GM19193 (cell line): ENCODE results near the gene MALSU1.

Experiments used
- POLR2A ChIP-seq: IDR thresholded peaks from 4 replicates; pipeline ENCODE4 v1.6.1; 2011; ENCODE audit not compliant: insufficient read depth, insufficient read length; ENCODE audit errors: extremely low read depth

The MALSU1 gene

DNA sequence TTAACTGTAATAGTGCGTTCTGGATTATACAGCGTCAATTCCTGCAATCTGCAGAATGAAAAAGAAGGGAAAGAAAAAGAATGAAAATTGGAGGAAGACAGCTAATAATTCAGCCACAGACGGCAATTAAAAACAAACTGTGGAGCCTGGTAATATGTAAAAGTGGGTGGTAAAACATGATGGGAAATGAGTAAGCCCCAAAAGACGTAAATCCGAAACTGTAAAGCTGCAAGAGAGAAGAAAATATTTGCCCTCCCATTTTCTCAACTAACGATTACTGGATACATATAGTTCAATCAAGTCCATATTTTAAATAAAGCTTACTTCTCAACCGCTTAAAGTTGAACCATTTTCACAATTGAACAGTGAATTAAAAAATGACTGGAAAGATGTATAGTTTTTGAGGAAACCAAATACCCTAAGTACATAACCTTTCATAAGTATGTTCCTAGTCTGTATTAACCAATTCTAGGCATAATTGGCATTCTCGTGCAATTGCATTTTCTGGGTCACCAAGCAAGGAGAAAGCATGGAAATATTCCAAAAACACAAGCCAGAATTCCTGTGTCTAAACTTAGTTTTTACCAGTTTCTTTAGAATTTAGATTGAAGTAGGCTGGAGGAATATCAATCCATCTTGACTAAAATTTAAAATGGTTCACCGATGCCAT, 44.8 kb downstream of the MALSU1 start:
- no peak for TF ChIP-seq POLR2A

DNA sequence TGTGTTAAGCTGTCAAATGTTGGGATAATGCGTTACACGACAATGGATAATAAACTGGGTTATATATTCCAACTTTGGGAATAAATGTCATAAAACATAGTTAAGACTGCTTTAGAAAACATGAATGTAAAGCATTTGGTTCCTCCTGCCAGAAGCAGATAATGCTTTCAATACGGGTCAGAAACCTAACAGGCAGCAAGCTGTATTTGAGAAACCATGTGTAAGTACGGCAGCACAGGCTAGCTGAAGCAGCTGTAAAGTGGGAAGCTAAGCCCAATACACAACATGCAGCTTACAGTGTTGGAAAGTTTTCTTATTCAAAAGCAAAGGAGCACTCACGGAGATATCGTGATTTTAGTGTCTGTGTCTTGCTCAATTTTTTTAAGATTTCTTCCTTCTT, 46.5 kb downstream of the MALSU1 start:
- TF ChIP-seq POLR2A, result no peak

DNA sequence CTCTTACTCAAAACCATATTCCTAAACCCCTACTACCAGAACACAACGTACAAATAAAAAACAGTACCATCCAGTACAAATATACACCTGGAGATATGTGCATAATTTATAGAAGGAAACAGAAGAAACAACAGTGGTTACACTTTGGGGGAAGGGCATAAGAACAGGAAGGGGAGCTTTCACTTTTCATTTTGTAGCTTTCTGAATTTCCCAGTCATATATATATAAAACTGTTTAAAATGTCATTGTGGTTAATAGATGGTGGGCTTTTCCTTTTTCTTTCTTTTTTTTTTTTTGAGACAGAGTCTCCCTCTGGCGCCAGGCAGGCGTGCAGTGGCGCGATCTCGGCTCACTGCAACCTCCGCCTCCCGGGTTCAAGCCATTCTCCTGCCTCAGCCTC, 47.2 kb downstream of the MALSU1 start:
- no peak for TF ChIP-seq POLR2A

DNA sequence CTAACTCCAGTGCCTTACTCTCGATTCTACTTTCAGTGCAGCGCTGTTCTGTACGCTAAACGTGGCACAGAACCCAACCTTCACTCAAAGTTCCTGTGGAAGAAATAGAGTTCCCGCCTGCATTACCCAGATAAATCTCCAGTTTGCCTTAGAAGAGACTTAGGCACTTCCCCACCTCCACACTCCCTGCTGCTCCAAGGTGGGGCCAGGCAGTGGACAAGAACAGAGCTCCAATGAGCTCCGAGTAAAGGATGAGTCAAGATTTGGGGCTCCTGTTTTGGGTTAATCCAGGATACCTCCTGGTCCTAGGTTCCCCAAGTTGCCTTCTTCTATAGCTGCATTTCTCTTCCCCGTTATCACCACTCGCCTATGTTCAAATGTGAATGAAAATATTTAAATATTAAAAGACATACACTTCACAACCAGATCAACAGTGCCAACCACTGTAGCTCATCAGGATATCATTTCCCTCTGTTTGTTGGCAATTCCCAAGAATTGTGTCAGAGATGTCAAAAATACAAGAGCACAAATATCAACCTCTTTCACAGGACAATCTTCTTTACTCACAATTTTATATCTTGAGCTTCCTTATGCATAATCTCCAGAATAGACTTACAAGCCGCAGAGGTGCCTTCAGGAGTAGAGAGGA, 48.0 kb downstream of the MALSU1 start:
- no peak for TF ChIP-seq POLR2A

DNA sequence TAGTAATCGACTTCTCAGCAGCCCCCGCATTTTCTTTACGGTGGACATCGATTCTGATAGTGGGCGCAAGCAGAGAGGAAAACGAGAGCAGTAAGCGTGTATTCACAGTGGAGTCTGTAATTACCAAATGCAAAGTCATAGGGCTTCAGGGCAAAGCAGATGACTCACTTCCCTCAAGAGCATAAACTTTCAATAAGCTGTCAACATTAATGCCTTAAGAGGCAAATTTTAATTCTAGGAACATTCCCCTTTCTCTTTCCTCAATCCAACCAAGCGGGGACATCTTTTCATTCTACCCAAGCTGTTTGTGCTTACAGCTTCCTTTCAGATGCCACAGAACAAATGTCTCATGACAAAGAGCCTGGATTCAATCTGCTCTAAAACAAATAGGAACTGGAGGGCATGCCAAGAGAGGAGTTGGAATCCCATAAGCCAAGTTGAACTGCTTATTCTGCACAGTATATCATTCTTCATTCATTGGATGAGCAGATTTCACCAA, 48.6 kb downstream of the MALSU1 start:
- TF ChIP-seq POLR2A, result no peak

DNA sequence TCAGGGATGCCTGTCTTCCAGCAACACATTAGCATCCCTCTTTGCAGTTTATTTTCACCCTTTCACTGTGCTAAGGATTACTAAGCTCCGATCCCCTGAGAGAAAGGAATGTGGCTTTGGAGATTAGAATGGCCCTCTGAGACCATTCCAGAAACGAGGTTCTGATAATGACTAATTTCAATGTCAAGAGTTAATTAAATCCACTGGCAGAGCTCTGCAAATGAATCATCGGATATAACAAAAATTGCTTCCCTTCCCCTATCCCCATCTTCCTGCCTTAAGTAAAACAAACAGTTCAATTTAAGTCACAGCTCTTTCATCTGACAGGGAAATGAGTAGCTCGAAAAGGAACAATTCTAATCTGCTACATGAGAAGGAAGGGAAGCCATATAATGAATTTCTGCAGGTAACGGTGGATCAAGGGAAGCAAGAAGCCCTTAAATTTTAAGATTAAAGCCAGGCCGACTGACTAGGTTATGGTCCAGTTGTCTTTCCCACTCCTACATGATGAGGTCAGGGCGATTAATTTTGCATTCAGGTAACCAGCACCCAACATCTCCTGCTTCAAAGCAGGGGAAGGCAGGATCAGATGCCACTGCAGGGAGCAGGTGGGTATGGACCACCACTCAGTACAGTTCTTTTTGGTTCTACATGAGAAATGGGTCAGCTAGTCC, 50.5 kb downstream of the MALSU1 start:
- TF ChIP-seq POLR2A, result no peak

DNA sequence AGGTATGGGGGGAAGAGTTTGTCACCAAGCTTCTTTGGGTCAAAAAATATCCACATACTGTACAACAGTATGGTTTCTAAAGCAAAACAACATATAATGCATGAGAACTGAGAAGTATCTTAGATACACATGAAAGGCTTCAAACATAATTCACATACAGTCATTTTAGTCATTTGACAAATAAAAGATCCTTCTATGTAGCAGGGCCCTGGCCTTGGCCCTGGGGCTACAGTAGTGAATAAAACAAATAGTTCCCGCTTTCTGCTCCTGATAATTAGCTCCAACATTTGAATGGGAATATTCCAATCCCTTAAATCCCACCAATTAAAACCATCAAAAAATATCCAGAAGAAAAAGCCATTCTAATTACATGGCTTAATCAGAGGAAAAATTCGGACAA, 51.3 kb downstream of the MALSU1 start:
- TF ChIP-seq POLR2A, result no peak

DNA sequence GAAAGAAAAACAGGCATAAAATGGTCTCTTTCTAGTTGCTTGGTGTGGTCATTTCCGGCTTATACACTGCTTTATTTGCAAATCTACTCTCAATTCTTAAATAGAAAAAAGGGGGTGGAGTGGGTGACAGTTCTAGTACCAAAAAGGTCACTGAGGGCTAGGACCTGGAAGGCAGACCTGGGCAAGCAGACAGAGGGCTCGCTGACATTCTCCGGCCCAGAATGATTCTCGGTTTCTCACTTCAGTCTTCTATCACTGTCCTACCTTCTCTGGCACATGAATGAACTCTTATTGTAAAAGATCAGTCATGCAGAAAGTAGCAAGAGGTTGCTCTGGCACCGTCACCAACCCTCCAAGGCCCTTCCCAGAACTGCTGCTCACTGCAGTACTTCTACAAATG, 54.0 kb downstream of the MALSU1 start:
- TF ChIP-seq POLR2A, result no peak

DNA sequence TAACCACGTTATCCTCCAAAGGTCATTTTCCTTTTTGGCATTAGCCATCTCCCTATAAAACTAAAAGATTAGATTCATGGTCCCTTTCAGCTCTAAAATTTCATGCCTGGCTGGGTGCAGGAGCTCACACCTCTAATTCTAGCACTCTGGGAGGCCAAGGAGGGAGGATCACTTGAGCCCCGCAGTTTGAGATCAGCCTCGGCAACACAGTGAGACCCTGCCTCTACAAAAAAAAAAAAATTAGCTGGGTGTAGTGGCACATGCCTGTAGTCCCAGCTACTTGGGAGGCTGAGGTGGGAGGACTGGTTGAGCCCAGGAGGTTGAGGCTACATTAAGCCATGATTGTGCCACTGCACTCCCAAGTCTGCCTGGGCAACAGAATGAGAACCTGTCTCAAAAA, 57.0 kb downstream of the MALSU1 start:
- TF ChIP-seq POLR2A, result no peak

DNA sequence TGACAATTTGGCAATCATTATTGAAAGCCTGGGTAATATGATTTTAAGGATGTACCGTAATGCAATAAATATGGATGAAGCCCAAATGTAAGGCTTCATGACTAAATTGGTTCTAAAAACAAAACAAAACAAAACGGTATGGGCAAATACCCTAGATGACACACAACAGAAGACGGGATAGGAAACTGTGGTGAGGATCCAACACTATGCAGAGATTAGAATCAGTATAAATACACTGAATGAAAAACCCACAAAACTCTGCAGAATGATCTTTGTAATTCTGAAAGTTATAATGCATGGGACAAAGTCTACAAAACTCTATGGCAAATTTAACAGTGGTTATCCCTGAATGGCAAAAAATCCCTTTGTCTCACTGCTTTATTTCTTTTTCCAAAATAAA, 57.6 kb downstream of the MALSU1 start:
- no peak for TF ChIP-seq POLR2A

DNA sequence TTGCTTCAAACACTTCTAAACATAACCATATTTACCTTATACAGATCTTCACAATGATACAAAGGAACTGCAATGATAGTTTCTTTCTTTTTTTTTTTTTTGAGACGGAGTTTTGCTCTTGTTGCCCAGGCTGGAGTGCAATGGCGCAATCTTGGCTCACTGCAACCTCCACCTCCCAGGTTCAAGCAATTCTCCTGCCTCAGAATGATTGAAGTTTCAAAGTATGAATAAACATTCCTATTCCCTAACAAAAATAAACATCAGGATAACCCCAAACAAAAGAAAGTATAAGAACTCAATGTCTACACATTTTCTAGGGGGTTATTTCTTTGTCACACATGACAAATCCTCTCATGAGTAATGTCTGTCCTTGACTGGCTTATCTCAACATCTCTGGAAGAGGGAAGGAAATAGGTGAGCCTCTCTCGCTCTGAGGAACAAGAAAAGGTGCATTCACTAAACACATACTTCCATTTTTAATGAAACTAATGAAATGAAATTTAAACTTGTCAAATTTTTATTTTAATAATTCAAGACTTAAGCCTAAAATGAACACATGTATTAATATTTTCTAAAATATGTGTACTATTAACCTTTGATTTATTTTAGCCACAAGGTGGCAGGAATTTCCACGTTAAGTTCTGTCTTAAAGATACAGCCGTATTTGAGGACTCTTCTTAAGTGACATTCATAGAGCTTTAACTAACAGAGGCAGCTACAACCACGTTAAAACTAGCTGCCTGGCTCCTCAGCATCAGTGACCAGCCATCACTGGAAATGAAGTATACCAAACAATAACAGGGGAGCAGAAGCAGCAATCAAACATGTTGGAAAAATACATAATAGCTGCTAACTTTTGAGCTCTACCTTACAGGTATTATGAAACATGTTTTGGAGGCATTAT, 58.3 kb downstream of the MALSU1 start:
- no peak for TF ChIP-seq POLR2A

DNA sequence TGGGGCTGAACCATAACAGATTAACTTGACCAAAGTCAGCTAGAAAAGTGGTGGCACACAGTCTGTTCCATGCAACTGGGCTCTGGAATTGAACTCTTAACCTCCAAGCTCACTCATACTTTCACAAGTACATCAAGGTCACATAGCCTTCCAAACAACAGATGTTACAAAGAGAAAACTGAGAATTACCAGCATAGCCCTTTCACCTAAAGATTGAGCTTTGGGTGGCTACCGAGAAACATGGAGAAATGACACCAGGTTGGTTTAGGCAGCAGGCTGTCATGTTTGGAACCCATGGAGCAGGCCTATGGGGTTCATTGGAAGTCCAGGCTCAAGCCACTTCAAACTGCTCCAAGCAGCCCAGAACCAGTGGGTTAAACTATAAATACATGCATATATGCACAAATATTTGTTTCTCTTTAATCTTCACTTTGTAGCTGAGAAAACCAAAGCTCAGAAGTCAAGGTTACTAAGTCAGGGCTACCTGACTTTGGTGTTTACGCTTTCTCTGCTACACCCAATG, 59.1 kb downstream of the MALSU1 start:
- no peak for TF ChIP-seq POLR2A
